Left renal cortex interstitium (tissue), 4 donors: ENCODE data around the gene IARS2. TPM values are rescaled to one million over a fixed set of nuclear protein-coding genes. Genes with fewer than 3 reads are reported as not detected.
"Not testable (repeated sequence)": the region's sequence is repeated elsewhere in the genome, so short reads cannot be mapped to it uniquely, and the experiment has no call there.

ENCODE experiments used
- DNase-seq, 4 donors: peaks; one replicate each; pipeline ENCODE4 v3.0.0-alpha.2; 2013; ENCODE audit warnings: low read depth in 4 of 4, low spot score in 2 of 4, missing footprints in 1 of 4
- polyA plus RNA-seq, 4 donors: library from polyadenylated mRNA; unstranded; fragments of 120-200 nt; gene quantifications; one replicate each; pipeline ENCODE4 v1.2.1, GENCODE V29; 2013; ENCODE audit not compliant: insufficient read length in 4 of 4

Gene IARS2
- polyA plus RNA-seq, 4 donors, result 77.9 to 101 (median 88.6) TPM

GRCh38 chr1:220110473-220110872 lies 16.5 kb downstream of the IARS2 start:
- DNase-seq, result not testable (repeated sequence)

- DNase-seq, result not testable (repeated sequence)
These were observed 18.7 kb downstream of the IARS2 start for GRCh38 chr1:220112600-220112999.

- DNase-seq, result no peak
These were observed 19.3 kb downstream of the IARS2 start for GRCh38 chr1:220113136-220113695.

GRCh38 chr1:220119043-220119512 lies 25.1 kb downstream of the IARS2 start:
- no peak for DNase-seq

GRCh38 chr1:220121791-220122530 lies 28.0 kb downstream of the IARS2 start:
- no peak for DNase-seq

GRCh38 chr1:220123066-220123465 lies 29.1 kb downstream of the IARS2 start:
- DNase-seq, result no peak

GRCh38 chr1:220123889-220124288 lies 30.0 kb downstream of the IARS2 start:
- no peak for DNase-seq

GRCh38 chr1:220124542-220124941 lies 30.6 kb downstream of the IARS2 start:
- no peak for DNase-seq

- no peak for DNase-seq
These were observed 33.1 kb downstream of the IARS2 start for GRCh38 chr1:220127076-220127475.

GRCh38 chr1:220129479-220130210 lies 35.7 kb downstream of the IARS2 start:
- no peak for DNase-seq

GRCh38 chr1:220135755-220136154 lies 41.8 kb downstream of the IARS2 start:
- DNase-seq, result no peak

GRCh38 chr1:220137019-220137786 lies 43.3 kb downstream of the IARS2 start:
- no peak for DNase-seq

- no peak for DNase-seq
These were observed 46.0 kb downstream of the IARS2 start for GRCh38 chr1:220139966-220140365.

GRCh38 chr1:220144051-220144450 lies 50.1 kb downstream of the IARS2 start:
- DNase-seq, result no peak

GRCh38 chr1:220149742-220150141 lies 55.8 kb downstream of the IARS2 start:
- DNase-seq, result no peak

GRCh38 chr1:220151454-220151853 lies 57.5 kb downstream of the IARS2 start:
- DNase-seq, result no peak

GRCh38 chr1:220153147-220153546 lies 59.2 kb downstream of the IARS2 start:
- DNase-seq, result no peak

GRCh38 chr1:220156620-220157146 lies 62.8 kb downstream of the IARS2 start:
- no peak for DNase-seq

- DNase-seq, result no peak
These were observed 63.8 kb downstream of the IARS2 start for GRCh38 chr1:220157738-220158137.

- DNase-seq, result not testable (repeated sequence)
These were observed 64.6 kb downstream of the IARS2 start for GRCh38 chr1:220158530-220158929.

- no peak for DNase-seq
These were observed 65.1 kb downstream of the IARS2 start for GRCh38 chr1:220159041-220159440.
